Tibial artery (tissue), 4 donors: ENCODE measurements around the gene GNG4.

Source experiments
- DNase-seq, 2 donors: peaks; one replicate each; pipeline ENCODE4 v3.0.0-alpha.2; 2019
- H3K27ac ChIP-seq, 2 donors: fragments of 200-600 bp; sonication (generic) in 1 of 2; 1 replicate in 1 of 2; 2 replicates in 1 of 2; pipeline ENCODE4 v1.5.1; 2018 to 2019; ENCODE audit warnings: mild to moderate bottlenecking in 1 of 2
- H3K27me3 ChIP-seq, 2 donors: fragments of 200-600 bp; sonication (generic) in 1 of 2; one replicate each; pipeline versions ENCODE4 v1.5.1 to v1.6.0; 2016 to 2019
- H3K36me3 ChIP-seq, 3 donors: fragments of 200-600 bp; sonication (generic) in 2 of 3; one replicate each; pipeline ENCODE4 v1.5.1; 2016 to 2019; ENCODE audit warnings: mild to moderate bottlenecking in 2 of 3
- H3K4me1 ChIP-seq, 4 donors: fragments of 200-600 bp; sonication (generic) in 2 of 4; 1 replicate in 3 of 4; 2 replicates in 1 of 4; pipeline ENCODE4 v1.5.1; 2016 to 2019
- H3K4me3 ChIP-seq, 2 donors: fragments of 200-600 bp; sonication (generic) in 1 of 2; 1 replicate in 1 of 2; 2 replicates in 1 of 2; pipeline ENCODE4 v1.5.1; 2018 to 2019; ENCODE audit warnings: mild to moderate bottlenecking in 2 of 2
- H3K9me3 ChIP-seq, 3 donors: fragments of 200-600 bp; sonication (generic) in 1 of 3; one replicate each; pipeline ENCODE4 v1.5.1; 2016 to 2019
- CTCF ChIP-seq, 2 experiments: fragments of 200-600 bp in 1 of 2; fragments of 450-650 bp in 1 of 2; IDR thresholded peaks; one replicate each; pipeline ENCODE4 v1.5.1; 2017 to 2019; ENCODE audit warnings: antibody characterized with exemption in 2 of 2, mild to moderate bottlenecking in 1 of 2, moderate library complexity in 1 of 2
- intact Hi-C: fragments of 100-400 bp; cut with DNase I; formaldehyde crosslinking; loops from one replicate; pipeline ENCODE4 v1.15.0; 2023; ENCODE audit warnings: low total_unique reads

The GNG4 gene

GRCh38 chr1:235612761-235613160 is 36.8 kb downstream of the GNG4 start:
- intact Hi-C loops, result no loop called here
- Histone ChIP-seq H3K4me3 (no peak overlapping the region), H3K4me1 (no peaks in the 10 kb centered on the region), H3K27me3 (no peaks in the 10 kb centered on the region), H3K36me3 (no peaks in the 10 kb centered on the region), H3K27ac (no peak overlapping the region), H3K9me3 (no peaks in the 10 kb centered on the region)
- no peak for TF ChIP-seq CTCF (IDR thresholded peaks at IDR 0.05)
- no peak for DNase-seq

GRCh38 chr1:235610157-235610556 is 39.4 kb downstream of the GNG4 start:
- Histone ChIP-seq H3K27ac (no peak overlapping the region), H3K27me3 (no peaks in the 10 kb centered on the region), H3K4me3 (no peak overlapping the region), H3K9me3 (no peaks in the 10 kb centered on the region), H3K4me1 (no peaks in the 10 kb centered on the region), H3K36me3 (no peaks in the 10 kb centered on the region)
- DNase-seq, result no peak
- intact Hi-C loops, result no loop called here
- no peak for TF ChIP-seq CTCF (IDR thresholded peaks at IDR 0.05)

GRCh38 chr1:235608278-235608677 is 41.3 kb downstream of the GNG4 start:
- TF ChIP-seq CTCF (IDR thresholded peaks at IDR 0.05), result no peak
- no peaks in the 10 kb centered on the region for H3K36me3 ChIP-seq
- H3K9me3 ChIP-seq, result no peaks in the 10 kb centered on the region
- no peaks in the 10 kb centered on the region for H3K4me1 ChIP-seq
- no peaks in the 10 kb centered on the region for H3K27me3 ChIP-seq
- H3K4me3 ChIP-seq, result no peak overlapping the region
- intact Hi-C loops, result no loop called here
- no peak for DNase-seq
- H3K27ac ChIP-seq, result no peak overlapping the region

GRCh38 chr1:235607284-235607683 is 42.3 kb downstream of the GNG4 start:
- no peak for TF ChIP-seq CTCF (IDR thresholded peaks at IDR 0.05)
- H3K4me1 ChIP-seq, result no peaks in the 10 kb centered on the region
- no peak for DNase-seq
- H3K4me3 ChIP-seq, result no peak overlapping the region
- H3K27me3 ChIP-seq, result no peaks in the 10 kb centered on the region
- intact Hi-C loops, result no loop called here
- no peak overlapping the region for H3K27ac ChIP-seq
- no peaks in the 10 kb centered on the region for H3K36me3 ChIP-seq
- no peaks in the 10 kb centered on the region for H3K9me3 ChIP-seq

GRCh38 chr1:235601104-235601503 is 48.5 kb downstream of the GNG4 start:
- Histone ChIP-seq H3K27me3 (no peaks in the 10 kb centered on the region), H3K27ac (no peak overlapping the region), H3K9me3 (no peaks in the 10 kb centered on the region), H3K36me3 (no peaks in the 10 kb centered on the region), H3K4me3 (no peak overlapping the region), H3K4me1 (no peaks in the 10 kb centered on the region)
- no peak for DNase-seq
- TF ChIP-seq CTCF (IDR thresholded peaks at IDR 0.05), result no peak
- intact Hi-C loops, result no loop called here

GRCh38 chr1:235599536-235599935 is 50.0 kb downstream of the GNG4 start:
- no peak for DNase-seq
- H3K27ac ChIP-seq, result no peak overlapping the region
- no peaks in the 10 kb centered on the region for H3K4me1 ChIP-seq
- H3K4me3 ChIP-seq, result no peak overlapping the region
- no peaks in the 10 kb centered on the region for H3K9me3 ChIP-seq
- intact Hi-C loops, result no loop called here
- no peak for TF ChIP-seq CTCF (IDR thresholded peaks at IDR 0.05)
- peaks cover 0 to 7% of the 10 kb centered on the region in 2 donors for H3K27me3 ChIP-seq
- no peaks in the 10 kb centered on the region for H3K36me3 ChIP-seq
